Measurements from ENCODE around the gene FAIM2. TPM values are rescaled to one million over a fixed set of nuclear protein-coding genes. Genes with fewer than 3 reads are reported as not detected.

The FAIM2 gene
- total RNA-seq, 1 experiment from 2014 or later = not detected

DNA sequence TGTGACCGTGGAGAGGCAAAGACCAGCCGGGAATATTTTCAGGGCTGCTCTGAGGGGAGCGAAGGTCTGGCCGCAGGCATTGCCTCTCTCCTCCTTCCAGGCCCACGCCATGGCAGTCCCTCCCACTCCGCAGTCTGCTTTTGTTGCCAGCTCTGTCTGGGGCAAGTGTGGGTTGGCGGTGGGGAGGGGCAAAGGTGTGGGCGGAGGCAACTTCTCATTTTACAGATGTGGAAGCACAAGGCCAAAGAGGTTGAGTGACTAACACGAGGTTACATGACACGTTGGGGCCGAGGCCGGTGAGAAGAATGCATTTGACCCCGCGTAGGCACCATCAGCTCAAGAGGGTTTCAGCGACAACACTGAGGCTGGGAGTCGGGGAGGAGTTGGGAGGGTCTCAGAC, 6.1 kb upstream of the FAIM2 start:
- CTCF ChIA-PET = interaction anchor here (0.8 to 1.4 kb wide), 2 partner anchors 14 to 58 kb away, joined by 3 read pairs; no protein-coding TSS in a partner anchor
- BruUV-seq (replicated peaks) = no TSS peak
- Mint-ChIP-seq H3K27me3 (ENCODE audit: unreplicated experiment) (peaks cover 12% of the 10 kb centered on the region), H3K9me3 (ENCODE audit: low read depth, unreplicated experiment) (no peaks in the 10 kb centered on the region), H3K4me3 (ENCODE audit: low read depth, unreplicated experiment) (no peak overlapping the region), H3K4me1 (ENCODE audit: low read depth, unreplicated experiment) (peaks cover 34% of the 10 kb centered on the region), H3K27ac (ENCODE audit: unreplicated experiment) (no peak overlapping the region), H3K36me3 (ENCODE audit: insufficient read depth, unreplicated experiment) (peaks cover 4% of the 10 kb centered on the region)
- peak; percentile 65 for DNase-seq
- intact Hi-C loops (cut with micrococcal nuclease; ENCODE audit: unreplicated experiment) = no loop called here
- TF ChIP-seq, protein P1, sequence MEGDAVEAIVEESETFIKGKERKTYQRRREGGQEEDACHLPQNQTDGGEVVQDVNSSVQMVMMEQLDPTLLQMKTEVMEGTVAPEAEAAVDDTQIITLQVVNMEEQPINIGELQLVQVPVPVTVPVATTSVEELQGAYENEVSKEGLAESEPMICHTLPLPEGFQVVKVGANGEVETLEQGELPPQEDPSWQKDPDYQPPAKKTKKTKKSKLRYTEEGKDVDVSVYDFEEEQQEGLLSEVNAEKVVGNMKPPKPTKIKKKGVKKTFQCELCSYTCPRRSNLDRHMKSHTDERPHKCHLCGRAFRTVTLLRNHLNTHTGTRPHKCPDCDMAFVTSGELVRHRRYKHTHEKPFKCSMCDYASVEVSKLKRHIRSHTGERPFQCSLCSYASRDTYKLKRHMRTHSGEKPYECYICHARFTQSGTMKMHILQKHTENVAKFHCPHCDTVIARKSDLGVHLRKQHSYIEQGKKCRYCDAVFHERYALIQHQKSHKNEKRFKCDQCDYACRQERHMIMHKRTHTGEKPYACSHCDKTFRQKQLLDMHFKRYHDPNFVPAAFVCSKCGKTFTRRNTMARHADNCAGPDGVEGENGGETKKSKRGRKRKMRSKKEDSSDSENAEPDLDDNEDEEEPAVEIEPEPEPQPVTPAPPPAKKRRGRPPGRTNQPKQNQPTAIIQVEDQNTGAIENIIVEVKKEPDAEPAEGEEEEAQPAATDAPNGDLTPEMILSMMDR (IDR thresholded peaks at IDR 0.05; ENCODE audit: unreplicated experiment) = no peak

DNA sequence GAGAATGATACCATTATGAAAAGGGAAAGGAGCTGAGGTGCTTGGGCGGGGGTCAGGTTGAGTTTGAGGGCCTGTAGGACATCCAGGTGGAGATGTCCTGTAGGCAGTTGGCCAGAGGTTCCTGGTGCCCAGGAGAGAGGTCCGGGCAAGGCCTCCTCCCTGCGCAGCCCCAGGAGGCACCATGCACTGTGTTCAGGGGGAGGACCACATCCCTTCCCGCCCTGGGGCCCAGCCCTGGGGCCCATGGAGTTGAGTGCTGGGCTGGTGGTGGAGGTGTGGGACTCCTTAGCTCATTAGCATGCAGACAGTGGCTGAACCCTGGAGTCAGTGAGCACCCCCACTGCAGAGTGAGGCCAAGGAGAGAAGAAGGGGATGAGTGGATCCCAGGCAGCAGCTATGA, 5.7 kb upstream of the FAIM2 start:
- intact Hi-C loops (cut with micrococcal nuclease; ENCODE audit: unreplicated experiment) = no loop called here
- TF ChIP-seq, protein P1 (IDR thresholded peaks at IDR 0.05; ENCODE audit: unreplicated experiment) = no peak
- Mint-ChIP-seq H3K27me3 (ENCODE audit: unreplicated experiment) (peaks cover 12% of the 10 kb centered on the region), H3K9me3 (ENCODE audit: low read depth, unreplicated experiment) (no peaks in the 10 kb centered on the region), H3K4me3 (ENCODE audit: low read depth, unreplicated experiment) (no peak overlapping the region), H3K4me1 (ENCODE audit: low read depth, unreplicated experiment) (peaks cover 34% of the 10 kb centered on the region), H3K36me3 (ENCODE audit: insufficient read depth, unreplicated experiment) (peaks cover 4% of the 10 kb centered on the region), H3K27ac (ENCODE audit: unreplicated experiment) (no peak overlapping the region)
- no peak for DNase-seq
- CTCF ChIA-PET = interaction anchor here (0.8 to 1.4 kb wide), 2 partner anchors 14 to 58 kb away, joined by 3 read pairs; no protein-coding TSS in a partner anchor
- BruUV-seq (replicated peaks) = no TSS peak

DNA sequence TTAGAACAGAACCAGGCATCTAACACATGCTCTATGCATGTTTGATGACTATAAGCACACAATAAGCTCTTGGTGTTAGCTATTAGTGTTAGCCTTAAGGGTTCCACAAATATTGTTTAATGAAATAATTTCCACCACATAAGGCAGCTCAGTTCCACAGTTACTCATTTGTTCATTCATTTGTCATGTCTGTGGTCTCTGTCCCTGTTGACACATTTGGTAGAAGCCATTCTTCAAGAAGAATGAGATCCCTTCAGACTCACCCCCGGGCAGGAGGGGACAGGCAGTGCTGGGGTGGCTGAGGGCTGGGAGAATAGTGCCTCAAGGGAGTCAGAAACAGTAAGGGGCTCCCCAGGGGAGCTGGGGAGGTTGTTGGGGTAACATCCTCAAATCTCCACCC, 3.7 kb upstream of the FAIM2 start:
- peaks cover 4% of the 10 kb centered on the region for H3K36me3 Mint-ChIP-seq (ENCODE audit: insufficient read depth, unreplicated experiment)
- no peak overlapping the region for H3K27ac Mint-ChIP-seq (ENCODE audit: unreplicated experiment)
- intact Hi-C loops (cut with micrococcal nuclease; ENCODE audit: unreplicated experiment) = no loop called here
- DNase-seq = no peak
- TF ChIP-seq, protein P1 (IDR thresholded peaks at IDR 0.05; ENCODE audit: unreplicated experiment) = no peak
- CTCF ChIA-PET = interaction anchor here (0.9 to 1.0 kb wide), 2 partner anchors 36 to 38 kb away, joined by 3 to 4 read pairs; no protein-coding TSS in a partner anchor
- H3K4me3 Mint-ChIP-seq (ENCODE audit: low read depth, unreplicated experiment) = no peak overlapping the region
- peaks cover 34% of the 10 kb centered on the region for H3K4me1 Mint-ChIP-seq (ENCODE audit: low read depth, unreplicated experiment)
- peaks cover 12% of the 10 kb centered on the region for H3K27me3 Mint-ChIP-seq (ENCODE audit: unreplicated experiment)
- BruUV-seq (replicated peaks) = no TSS peak
- H3K9me3 Mint-ChIP-seq (ENCODE audit: low read depth, unreplicated experiment) = no peaks in the 10 kb centered on the region

DNA sequence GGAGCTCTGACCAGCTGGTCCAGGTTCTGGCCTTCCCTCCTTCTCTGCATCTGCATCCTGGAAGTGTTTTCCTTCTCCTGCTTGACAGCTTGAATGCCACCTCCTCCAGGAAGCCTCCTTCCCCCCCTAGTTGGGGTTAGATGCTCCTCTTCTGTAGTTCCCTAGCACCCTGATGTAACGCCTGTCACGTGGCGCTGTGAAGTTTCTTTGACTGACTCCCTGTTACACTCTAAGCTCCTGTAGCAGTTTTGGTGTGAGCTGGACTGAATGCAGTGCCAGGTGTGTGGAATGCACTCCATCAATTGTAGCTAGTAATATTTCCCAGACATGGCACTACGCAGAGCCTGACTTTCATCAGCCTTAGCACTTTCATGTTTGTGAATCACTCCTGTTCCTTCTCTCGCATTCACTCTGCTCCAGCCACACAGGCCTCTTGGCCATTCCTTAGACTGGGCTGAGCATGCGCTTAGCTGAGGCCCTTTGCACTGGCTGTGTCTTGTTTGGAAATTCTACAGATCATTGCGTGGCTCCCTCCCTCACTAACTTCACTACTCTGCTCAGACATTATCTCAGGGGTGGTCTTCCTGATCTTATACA, 2.1 kb upstream of the FAIM2 start:
- DNase-seq = no peak
- no TSS peak for BruUV-seq (replicated peaks)
- TF ChIP-seq, protein P1 (IDR thresholded peaks at IDR 0.05; ENCODE audit: unreplicated experiment) = no peak
- Mint-ChIP-seq H3K27me3 (ENCODE audit: unreplicated experiment) (peaks cover 12% of the 10 kb centered on the region), H3K9me3 (ENCODE audit: low read depth, unreplicated experiment) (no peaks in the 10 kb centered on the region), H3K4me1 (ENCODE audit: low read depth, unreplicated experiment) (peaks cover 33% of the 10 kb centered on the region), H3K27ac (ENCODE audit: unreplicated experiment) (no peak overlapping the region), H3K4me3 (ENCODE audit: low read depth, unreplicated experiment) (no peak overlapping the region), H3K36me3 (ENCODE audit: insufficient read depth, unreplicated experiment) (peaks cover 4% of the 10 kb centered on the region)
- intact Hi-C loops (cut with micrococcal nuclease; ENCODE audit: unreplicated experiment) = no loop called here
- CTCF ChIA-PET = no interaction called here
